Endothelial cell (in vitro differentiated cells): ENCODE results near the gene ZHX3. TPM values are rescaled to one million over a fixed set of nuclear protein-coding genes. Genes with fewer than 3 reads are reported as not detected.

Experiments
- DNase-seq: peaks from one replicate; pipeline ENCODE4 v3.0.0; 2021; ENCODE audit warnings: low spot score
- H3K27ac Mint-ChIP-seq: one replicate; pipeline ENCODE4 v1.8.0; 2021; ENCODE audit warnings: mixed read lengths, inconsistent platforms; ENCODE audit not compliant: unreplicated experiment
- H3K27me3 Mint-ChIP-seq: one replicate; pipeline ENCODE4 v1.8.0; 2021; ENCODE audit warnings: mild to moderate bottlenecking, moderate library complexity, mixed read lengths, inconsistent platforms; ENCODE audit not compliant: unreplicated experiment
- H3K36me3 Mint-ChIP-seq: one replicate; pipeline ENCODE4 v1.8.0; 2021; ENCODE audit warnings: mild to moderate bottlenecking, low read depth, mixed read lengths, inconsistent platforms; ENCODE audit not compliant: unreplicated experiment
- H3K4me1 Mint-ChIP-seq: one replicate; pipeline ENCODE4 v1.8.0; 2021; ENCODE audit warnings: mild to moderate bottlenecking, mixed read lengths, inconsistent platforms; ENCODE audit not compliant: unreplicated experiment
- H3K4me3 Mint-ChIP-seq: one replicate; pipeline ENCODE4 v1.8.0; 2021; ENCODE audit warnings: mild to moderate bottlenecking, mixed read lengths, inconsistent platforms; ENCODE audit not compliant: unreplicated experiment
- H3K9me3 Mint-ChIP-seq: one replicate; pipeline ENCODE4 v1.8.0; 2021; ENCODE audit warnings: mixed read lengths, inconsistent platforms; ENCODE audit not compliant: unreplicated experiment
- CTCF ChIP-seq: fragments of 200-600 bp; sonication (generic); IDR thresholded peaks from one replicate; pipeline ENCODE4 v1.5.0; 2021; ENCODE audit warnings: antibody characterized with exemption; ENCODE audit not compliant: unreplicated experiment
- total RNA-seq: library from RNA; stranded (reverse); fragmentation: NEBNext Ultra II Directional; extraction: Animal tissue kit (Norgen Biotek cat#: 25700); gene quantifications from one replicate; pipeline ENCODE4 v1.2.1, GENCODE V29; 2021; ENCODE audit not compliant: unreplicated experiment

Gene ZHX3
- total RNA-seq, 1 donor from 2014 or later = 20.9 TPM

GRCh38 chr20:41169162-41169690, 148.3 kb downstream of the ZHX3 start:
- no peak for DNase-seq
- no peak overlapping the region for H3K4me3 Mint-ChIP-seq
- no peak for TF ChIP-seq CTCF
- H3K9me3 Mint-ChIP-seq = no peaks in the 10 kb centered on the region
- no peak overlapping the region for H3K27ac Mint-ChIP-seq
- peaks cover 6% of the 10 kb centered on the region for H3K4me1 Mint-ChIP-seq
- peaks cover 70% of the 10 kb centered on the region for H3K36me3 Mint-ChIP-seq
- peaks cover 36% of the 10 kb centered on the region for H3K27me3 Mint-ChIP-seq

GRCh38 chr20:41168281-41169161, 149.0 kb downstream of the ZHX3 start:
- Mint-ChIP-seq H3K27me3 (peaks cover 34% of the 10 kb centered on the region), H3K27ac (no peak overlapping the region), H3K4me1 (peaks cover 6% of the 10 kb centered on the region), H3K4me3 (no peak overlapping the region), H3K9me3 (no peaks in the 10 kb centered on the region), H3K36me3 (peaks cover 72% of the 10 kb centered on the region)
- DNase-seq = no peak
- no peak for TF ChIP-seq CTCF

GRCh38 chr20:41167481-41168253, 149.9 kb downstream of the ZHX3 start:
- Mint-ChIP-seq H3K36me3 (peaks cover 70% of the 10 kb centered on the region), H3K4me1 (peaks cover 6% of the 10 kb centered on the region), H3K27me3 (peaks cover 31% of the 10 kb centered on the region), H3K27ac (peak overlapping the region; percentile 61), H3K4me3 (no peak overlapping the region), H3K9me3 (no peaks in the 10 kb centered on the region)
- TF ChIP-seq CTCF = no peak
- no peak for DNase-seq

GRCh38 chr20:41167118-41167470, 150.4 kb downstream of the ZHX3 start:
- no peak for DNase-seq
- H3K27ac Mint-ChIP-seq = peak overlapping the region; percentile 61
- no peaks in the 10 kb centered on the region for H3K9me3 Mint-ChIP-seq
- peaks cover 32% of the 10 kb centered on the region for H3K27me3 Mint-ChIP-seq
- peaks cover 6% of the 10 kb centered on the region for H3K4me1 Mint-ChIP-seq
- no peak for TF ChIP-seq CTCF
- peak overlapping the region; percentile 52 for H3K4me3 Mint-ChIP-seq
- H3K36me3 Mint-ChIP-seq = peaks cover 69% of the 10 kb centered on the region
